GM12878 (cell line): ENCODE data around the gene SLC9C1. TPM values are rescaled to one million over a fixed set of nuclear protein-coding genes. Genes with fewer than 3 reads are reported as not detected.

Experiments
- ATAC-seq: fragments of 200-7000 bp; cut with Tn5 transposase; 3 replicates; pipeline ENCODE4 v1.9.1; 2020; ENCODE audit warnings: mild to moderate bottlenecking, moderate library complexity
- BruUV-seq: library from RNA; stranded (reverse); fragments of 400-500 nt; replicated peaks from 2 replicates; lab custom pipeline; 2021; lab: Mats Ljungman, UMichigan
- CTCF ChIA-PET: fragments of 300-600 bp; sonication (Branson Sonifier 250); formaldehyde crosslinking; extraction: SDS; loops from one replicate; lab custom pipeline; 2021; ENCODE audit warnings: inconsistent platforms; lab: Yijun Ruan, JAX
- POLR2A ChIA-PET: fragments of 350-600 bp; formaldehyde crosslinking; extraction: SDS; loops from one replicate; lab custom pipeline; 2021; ENCODE audit warnings: inconsistent platforms; lab: Charles Lee
- RAD21 ChIA-PET: fragments of 300-600 bp; sonication (Branson Sonifier 250); formaldehyde crosslinking; loops from one replicate; lab custom pipeline; 2023; ENCODE audit warnings: antibody characterized with exemption; ENCODE audit not compliant: unreplicated experiment; lab: Charles Lee
- SMC1A ChIA-PET: fragments of 300-600 bp; sonication (Branson Sonifier 250); formaldehyde crosslinking; loops from one replicate; lab custom pipeline; 2023; ENCODE audit not compliant: unreplicated experiment, uncharacterized antibody; lab: Charles Lee
- DNase-seq: peaks from one replicate; pipeline ENCODE4 v3.0.0-alpha.2; 2011; ENCODE audit warnings: low read depth, low spot score
- FAIRE-seq: peaks from 3 replicates; lab custom pipeline; 2011; peaks lifted over from hg19 to GRCh38; lab: Jason Lieb, UNC
- H2AFZ ChIP-seq: 2 replicates; pipeline ENCODE4 v1.6.0; 2011; ENCODE audit warnings: low read depth, low read length, control low read depth; ENCODE audit not compliant: control insufficient read depth
- H3K27ac ChIP-seq: 2 replicates; pipeline ENCODE4 v1.5.1; 2011; ENCODE audit warnings: control low read depth; ENCODE audit not compliant: control insufficient read depth, insufficient read depth
- H3K27me3 ChIP-seq, 2 experiments: replicated peaks in 1 of 2; 2 replicates each; pipeline versions ENCODE4 v1.6.0 to v1.6.1; 2011; ENCODE audit warnings: low read length in 1 of 2; ENCODE audit not compliant: control insufficient read depth in 2 of 2, insufficient read depth in 2 of 2
- H3K36me3 ChIP-seq, 2 experiments: 2 replicates each; pipeline ENCODE4 v1.5.1; 2011; ENCODE audit warnings: low read length in 1 of 2; ENCODE audit not compliant: control insufficient read depth in 2 of 2, insufficient read depth in 2 of 2
- H3K4me1 ChIP-seq: 2 replicates; pipeline ENCODE4 v1.6.1; 2011; ENCODE audit warnings: mild to moderate bottlenecking, low read length, moderate library complexity, mixed read lengths; ENCODE audit not compliant: control insufficient read depth, insufficient read depth
- H3K4me2 ChIP-seq: 2 replicates; pipeline ENCODE4 v1.6.0; 2011; ENCODE audit warnings: control low read depth; ENCODE audit not compliant: control insufficient read depth, insufficient read depth
- H3K4me3 ChIP-seq: fragments of 200-600 bp; sonication (generic); 2 replicates; pipeline ENCODE4 v1.5.1; 2016
- H3K79me2 ChIP-seq: 2 replicates; pipeline ENCODE4 v1.6.0; 2011; ENCODE audit warnings: low read length; ENCODE audit not compliant: control insufficient read depth, insufficient read depth
- H3K9ac ChIP-seq: 2 replicates; pipeline ENCODE4 v1.8.0; 2011; ENCODE audit warnings: low read length, control low read depth, mixed read lengths; ENCODE audit not compliant: control insufficient read depth, insufficient read depth
- H3K9me3 ChIP-seq: replicated peaks from 3 replicates; pipeline ENCODE4 v1.5.1; 2011; ENCODE audit warnings: mild to moderate bottlenecking, low read length; ENCODE audit not compliant: control insufficient read depth, insufficient read depth
- H4K20me1 ChIP-seq: 2 replicates; pipeline ENCODE4 v1.6.0; 2011; ENCODE audit not compliant: control insufficient read depth, insufficient read depth
- BCL11A ChIP-seq: IDR thresholded peaks from 2 replicates; pipeline ENCODE4 v1.6.1; 2011; ENCODE audit warnings: low read depth, low read length
- CHD4 ChIP-seq: fragments of 200-600 bp; sonication (generic); IDR thresholded peaks from 2 replicates; pipeline ENCODE4 v1.6.1; 2016; ENCODE audit warnings: mild to moderate bottlenecking
- MYB ChIP-seq: fragments of 150-350 bp; IDR thresholded peaks from 2 replicates; pipeline ENCODE4 v1.6.1; 2014; ENCODE audit warnings: mild to moderate bottlenecking, low read depth, low read length, borderline replicate concordance
- NBN ChIP-seq: fragments of 450-650 bp; IDR thresholded peaks from 2 replicates; pipeline ENCODE4 v1.6.1; 2016
- NFXL1 ChIP-seq: fragments of 450-650 bp; IDR thresholded peaks from 2 replicates; pipeline ENCODE4 v1.6.1; 2017; ENCODE audit warnings: antibody characterized with exemption, mild to moderate bottlenecking, borderline replicate concordance
- TBL1XR1 ChIP-seq: IDR thresholded peaks from 2 replicates; pipeline ENCODE4 v1.6.1; 2012; ENCODE audit warnings: low read depth, low read length, improper control_type of control experiment
- WRNIP1 ChIP-seq: IDR thresholded peaks from 2 replicates; pipeline ENCODE4 v1.6.1; 2011; ENCODE audit warnings: low read depth, low read length, improper control_type of control experiment, borderline replicate concordance
- WGBS: methylation state at CpG from one replicate; pipeline ENCODE4 v1.1.6; 2016; ENCODE audit warnings: low lambda C conversion rate; ENCODE audit not compliant: insufficient replicate concordance, insufficient coverage; ENCODE audit errors: missing lambda C conversion rate; 5-methylcytosine and 5-hydroxymethylcytosine counted together
- in situ Hi-C: fragments of 300-500 bp; cut with MboI; formaldehyde crosslinking; loops from 9 replicates; pipeline ENCODE4 v1.14.3; 2018; ENCODE audit warnings: mixed read lengths
- intact Hi-C: fragments of 100-400 bp; cut with micrococcal nuclease; formaldehyde crosslinking; loops from one replicate; pipeline ENCODE4 v1.14.2; 2022; ENCODE audit not compliant: unreplicated experiment
- polyA plus RNA-seq, 11 experiments: library from polyadenylated mRNA; depleted of rRNA in 4 of 11; unstranded in 6 of 11; stranded (reverse) in 5 of 11; fragments of >200 nt; fragmentation: Nextera tagmentation in 4 of 11; fragmentation: Illumina TruSeq in 1 of 11; extraction: Ambion mirVana in 4 of 11; extraction: Trizol in 1 of 11; gene quantifications; 1 replicate in 1 of 11; 2 replicates in 10 of 11; pipeline versions ENCODE4 v1.2.1 to v1.2.3, GENCODE V29; 2011 to 2016; ENCODE audit warnings: inconsistent platforms in 2 of 11, missing spikeins in 2 of 11, low read depth in 1 of 11
- total RNA-seq, 4 experiments: library from RNA; depleted of rRNA in 3 of 4; stranded (reverse); fragments of >200 nt in 3 of 4; fragmentation: Illumina TruSeq in 1 of 4; extraction: Trizol in 1 of 4; gene quantifications; 2 replicates each; pipeline versions ENCODE4 v1.2.1 to v1.2.3, GENCODE V29; 2013 to 2021

The SLC9C1 gene
- total and polyA plus RNA-seq, 10 of the 15 experiments (the other 5 are each of a cell fraction or from before 2014, with no cell fraction given) = not detected

GRCh38 chr3:112321867-112322652 lies 28.0 kb upstream of the SLC9C1 start:
- in situ Hi-C loops (loop anchor here (5.0 kb wide), 1 partner anchor 200 kb away; no protein-coding TSS in a partner anchor), intact Hi-C loops (no loop called here)
- ChIA-PET CTCF (interaction anchor here (0.6 to 9.1 kb wide), 16 partner anchors 9 to 212 kb away, joined by 3 to 103 read pairs (median 4); partner anchors contain the start of genes CD200 and SLC9C1), SMC1A (interaction anchor here (0.6 to 9.2 kb wide), 29 partner anchors 9 to 321 kb away, joined by 3 to 97 read pairs (median 4); partner anchors contain the start of genes CD200 and SLC9C1), RAD21 (interaction anchor here (0.9 to 8.8 kb wide), 11 partner anchors 9 to 211 kb away, joined by 3 to 75 read pairs (median 4); partner anchors contain the start of genes CD200 and SLC9C1), POLR2A (interaction anchor here (0.6 to 2.2 kb wide), 4 partner anchors 12 to 210 kb away, joined by 3 to 8 read pairs (median 6); partner anchors contain the start of gene CD200)
- no peaks in the 10 kb centered on the region for H4K20me1 ChIP-seq
- BruUV-seq = no TSS peak
- no peak overlapping the region for H3K9ac ChIP-seq
- H3K79me2 ChIP-seq = no peaks in the 10 kb centered on the region
- TF ChIP-seq NFXL1 (no peak), MYB (no peak), CHD4 (no peak), BCL11A (no peak), WRNIP1 (no peak), TBL1XR1 (no peak), NBN (no peak)
- FAIRE-seq (no peak), ATAC-seq (no peak), DNase-seq (no peak)
- no peak overlapping the region for H2AFZ ChIP-seq
- no peaks in the 10 kb centered on the region for H3K9me3 ChIP-seq
- no peaks in the 10 kb centered on the region for H3K4me1 ChIP-seq
- H3K4me3 ChIP-seq = no peak overlapping the region
- no peaks in the 10 kb centered on the region for H3K27me3 ChIP-seq
- H3K36me3 ChIP-seq = no peaks in the 10 kb centered on the region
- H3K4me2 ChIP-seq = no peak overlapping the region
- no peak overlapping the region for H3K27ac ChIP-seq
- WGBS = 87% methylated on average over 5 of the region's 5 CpGs
